Breast epithelium (tissue), 4 donors: Measurements from ENCODE around the gene SHROOM3. TPM values are rescaled to one million over a fixed set of nuclear protein-coding genes. Genes with fewer than 3 reads are reported as not detected.

Experiments
- DNase-seq, 2 donors: peaks; one replicate each; pipeline ENCODE4 v3.0.0-alpha.2; 2019; ENCODE audit warnings: low spot score in 2 of 2
- H3K27ac ChIP-seq, 2 donors: fragments of 200-600 bp; sonication (generic) in 1 of 2; one replicate each; pipeline ENCODE4 v1.5.1; 2016 to 2019; ENCODE audit warnings: mild to moderate bottlenecking in 1 of 2
- H3K27me3 ChIP-seq, 2 donors: fragments of 200-600 bp; sonication (generic) in 1 of 2; one replicate each; pipeline versions ENCODE4 v1.5.1 to v1.6.0; 2017 to 2019; ENCODE audit warnings: control low read depth in 1 of 2, mild to moderate bottlenecking in 1 of 2
- H3K36me3 ChIP-seq: fragments of 200-600 bp; one replicate; pipeline ENCODE4 v1.5.1; 2019
- H3K4me1 ChIP-seq, 2 donors: fragments of 200-600 bp; sonication (generic); one replicate each; pipeline ENCODE4 v1.5.1; 2016 to 2019; ENCODE audit warnings: control low read depth in 1 of 2
- H3K4me3 ChIP-seq, 3 donors: fragments of 200-600 bp; sonication (generic); 1 replicate in 2 of 3; 2 replicates in 1 of 3; pipeline ENCODE4 v1.5.1; 2016 to 2019; ENCODE audit warnings: mild to moderate bottlenecking in 3 of 3, moderate library complexity in 2 of 3
- H3K9me3 ChIP-seq, 2 donors: fragments of 200-600 bp; sonication (generic) in 1 of 2; one replicate each; pipeline ENCODE4 v1.5.1; 2016 to 2019; ENCODE audit warnings: control low read depth in 1 of 2
- POLR2A ChIP-seq: fragments of 450-650 bp; IDR thresholded peaks from one replicate; pipeline ENCODE4 v1.6.1; 2016; ENCODE audit warnings: antibody characterized with exemption, mild to moderate bottlenecking, moderate library complexity
- POLR2AphosphoS5 ChIP-seq, 3 donors: sonication (generic); formaldehyde crosslinking; IDR thresholded peaks; one replicate each; pipeline ENCODE4 v1.6.1; 2017; ENCODE audit warnings: antibody characterized with exemption in 3 of 3
- intact Hi-C: fragments of 100-400 bp; cut with DNase I; formaldehyde crosslinking; loops from one replicate; pipeline ENCODE4 v1.15.1; 2023; ENCODE audit warnings: low total_unique reads
- total RNA-seq, 3 donors: library from RNA; depleted of rRNA; stranded (reverse); fragments of >200 nt; gene quantifications; one replicate each; pipeline ENCODE4 v1.1.0, GENCODE V29; 2016
- TF ChIP-seq, protein P1 (sequence below), 3 donors: fragments of 450-650 bp; IDR thresholded peaks; one replicate each; pipeline ENCODE4 v1.5.1; 2016 to 2017; ENCODE audit warnings: antibody characterized with exemption in 3 of 3, mild to moderate bottlenecking in 3 of 3, moderate library complexity in 3 of 3

The SHROOM3 gene
- total RNA-seq, 3 donors from 2014 or later = 0.32 to 145 (median 100) TPM

DNA sequence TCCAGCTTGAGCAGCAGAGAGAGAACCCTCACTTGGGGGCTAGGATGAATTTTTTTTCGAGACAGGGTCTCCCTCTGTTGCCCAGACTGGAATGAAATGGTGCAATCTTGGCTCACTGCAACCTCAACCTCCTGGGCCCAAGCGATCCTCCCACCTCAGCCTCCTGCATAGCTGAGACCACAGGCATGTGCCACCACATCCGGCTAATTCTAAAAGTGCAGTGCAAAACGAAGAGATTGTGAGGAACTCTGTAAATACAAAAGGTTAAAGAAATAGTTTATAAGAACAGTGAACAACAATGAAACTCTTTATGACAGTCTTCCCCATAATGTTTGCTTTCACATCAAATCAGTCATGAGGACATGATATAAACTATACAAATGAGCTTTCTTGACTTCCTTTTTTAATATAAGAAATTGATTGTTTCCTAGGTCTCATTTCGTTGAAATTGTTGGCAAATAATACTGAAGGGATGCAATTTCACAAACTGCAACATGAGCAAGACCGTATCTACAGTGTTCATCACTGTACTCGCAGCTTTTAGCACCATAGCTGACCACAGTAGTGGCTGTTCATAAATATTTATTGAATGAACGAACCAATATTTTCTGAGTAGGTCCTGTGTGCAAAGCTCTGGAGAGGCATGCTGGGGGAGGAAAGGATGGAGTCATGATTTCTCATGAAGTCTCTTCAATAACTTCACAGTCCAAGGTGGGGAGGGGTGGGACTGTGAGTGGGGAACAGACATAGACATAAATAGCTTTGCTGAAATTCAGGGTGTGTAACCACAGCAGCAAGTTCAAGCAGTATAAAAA, 116.1 kb downstream of the SHROOM3 start:
- Histone ChIP-seq H3K27me3 (no peaks in the 10 kb centered on the region), H3K9me3 (no peaks in the 10 kb centered on the region), H3K4me3 (no peak overlapping the region), H3K36me3 (no peaks in the 10 kb centered on the region), H3K27ac (no peak overlapping the region), H3K4me1 (no peaks in the 10 kb centered on the region)
- no peak for DNase-seq
- TF ChIP-seq, protein P1, sequence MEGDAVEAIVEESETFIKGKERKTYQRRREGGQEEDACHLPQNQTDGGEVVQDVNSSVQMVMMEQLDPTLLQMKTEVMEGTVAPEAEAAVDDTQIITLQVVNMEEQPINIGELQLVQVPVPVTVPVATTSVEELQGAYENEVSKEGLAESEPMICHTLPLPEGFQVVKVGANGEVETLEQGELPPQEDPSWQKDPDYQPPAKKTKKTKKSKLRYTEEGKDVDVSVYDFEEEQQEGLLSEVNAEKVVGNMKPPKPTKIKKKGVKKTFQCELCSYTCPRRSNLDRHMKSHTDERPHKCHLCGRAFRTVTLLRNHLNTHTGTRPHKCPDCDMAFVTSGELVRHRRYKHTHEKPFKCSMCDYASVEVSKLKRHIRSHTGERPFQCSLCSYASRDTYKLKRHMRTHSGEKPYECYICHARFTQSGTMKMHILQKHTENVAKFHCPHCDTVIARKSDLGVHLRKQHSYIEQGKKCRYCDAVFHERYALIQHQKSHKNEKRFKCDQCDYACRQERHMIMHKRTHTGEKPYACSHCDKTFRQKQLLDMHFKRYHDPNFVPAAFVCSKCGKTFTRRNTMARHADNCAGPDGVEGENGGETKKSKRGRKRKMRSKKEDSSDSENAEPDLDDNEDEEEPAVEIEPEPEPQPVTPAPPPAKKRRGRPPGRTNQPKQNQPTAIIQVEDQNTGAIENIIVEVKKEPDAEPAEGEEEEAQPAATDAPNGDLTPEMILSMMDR (IDR thresholded peaks at IDR 0.05) = no peak
- TF ChIP-seq POLR2AphosphoS5 (IDR thresholded peaks at IDR 0.05) (no peak), POLR2A (no peak)
- intact Hi-C loops = no loop called here

DNA sequence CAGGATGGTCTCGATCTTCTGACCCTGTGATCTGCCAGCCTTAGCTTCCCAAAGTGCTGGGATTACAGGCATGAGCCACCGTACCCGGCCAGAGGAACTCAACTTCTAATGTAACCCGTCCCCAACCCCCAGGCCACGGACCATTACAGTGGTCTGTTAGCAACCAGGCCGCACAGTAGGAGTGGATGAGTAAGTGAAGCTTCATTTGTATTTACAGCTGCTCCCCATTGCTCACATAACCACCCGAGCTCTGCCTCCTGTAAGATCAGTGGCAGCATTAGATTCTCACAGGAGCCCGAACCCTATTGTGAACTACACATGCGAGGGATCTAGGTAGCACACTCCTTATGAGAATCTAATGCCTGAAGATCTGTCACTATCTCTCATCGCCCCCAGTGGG, 119.6 kb downstream of the SHROOM3 start:
- H3K4me3 ChIP-seq = no peak overlapping the region
- TF ChIP-seq POLR2AphosphoS5 (IDR thresholded peaks at IDR 0.05) (no peak), POLR2A (no peak)
- TF ChIP-seq, protein P1 (IDR thresholded peaks at IDR 0.05) = no peak
- no peaks in the 10 kb centered on the region for H3K36me3 ChIP-seq
- no peak for DNase-seq
- no peaks in the 10 kb centered on the region for H3K4me1 ChIP-seq
- no peaks in the 10 kb centered on the region for H3K9me3 ChIP-seq
- no peak overlapping the region for H3K27ac ChIP-seq
- intact Hi-C loops = no loop called here
- H3K27me3 ChIP-seq = no peaks in the 10 kb centered on the region

DNA sequence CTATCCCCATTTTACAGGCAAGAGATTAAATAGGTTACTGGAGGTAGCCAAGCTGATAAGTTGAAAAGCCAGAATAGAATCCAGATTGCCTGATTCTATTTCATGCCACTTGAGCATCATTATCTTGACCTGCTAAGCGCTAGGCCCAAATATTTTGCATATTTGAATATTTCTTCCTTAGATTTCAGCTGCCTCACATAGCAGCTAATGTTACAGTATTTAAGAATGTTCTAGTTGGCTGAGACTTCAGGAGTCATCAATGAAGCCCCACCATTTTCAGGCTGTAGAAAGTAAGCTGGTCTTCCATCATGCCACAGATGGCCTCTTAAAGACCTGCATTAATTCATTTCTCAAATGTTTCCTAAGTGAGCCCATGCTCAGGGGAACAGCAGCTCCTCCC, 121.4 kb downstream of the SHROOM3 start:
- TF ChIP-seq POLR2AphosphoS5 (IDR thresholded peaks at IDR 0.05) (no peak), POLR2A (no peak)
- TF ChIP-seq, protein P1 (IDR thresholded peaks at IDR 0.05) = no peak
- no peak for DNase-seq
- intact Hi-C loops = no loop called here
- Histone ChIP-seq H3K9me3 (no peaks in the 10 kb centered on the region), H3K4me3 (no peak overlapping the region), H3K4me1 (no peaks in the 10 kb centered on the region), H3K27me3 (no peaks in the 10 kb centered on the region), H3K27ac (no peak overlapping the region), H3K36me3 (no peaks in the 10 kb centered on the region)

DNA sequence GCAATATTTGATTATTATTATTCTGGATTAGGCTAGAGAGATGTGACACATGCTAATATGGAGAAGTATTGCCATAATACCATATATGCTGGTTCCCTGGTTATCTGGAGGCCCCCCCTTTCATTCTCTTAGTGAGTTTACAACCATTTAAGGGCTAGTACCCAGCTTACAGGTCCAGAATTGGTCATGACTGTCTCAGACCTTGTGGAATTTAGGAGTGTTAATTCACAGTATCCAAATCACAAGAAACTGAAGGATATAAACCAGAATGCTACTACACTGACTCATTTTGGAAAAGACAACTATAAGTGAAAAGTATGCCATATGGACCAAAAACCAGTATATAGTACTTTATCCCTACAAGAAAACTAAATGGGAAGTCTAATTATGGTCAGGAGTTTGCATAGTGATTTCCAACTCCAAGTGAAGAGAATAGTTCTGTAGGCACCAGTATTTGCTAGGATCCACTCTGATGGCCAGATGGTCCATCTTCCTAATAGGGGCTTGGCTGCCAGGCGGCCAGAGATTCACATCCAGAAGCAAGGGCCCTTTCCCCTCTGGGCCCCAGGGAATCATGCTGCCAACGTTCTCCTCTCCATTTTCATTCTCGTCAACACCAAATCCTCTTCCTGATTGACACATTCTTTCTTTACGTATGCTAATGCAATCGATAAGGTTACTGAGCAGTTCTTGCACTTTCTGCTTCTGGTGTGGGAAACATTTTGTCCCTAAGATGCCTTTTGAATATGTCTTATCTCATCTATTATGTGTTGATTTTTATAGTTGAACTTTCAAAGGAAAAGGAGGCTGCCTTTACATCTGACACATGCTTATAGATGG, 123.6 kb downstream of the SHROOM3 start:
- H3K27ac ChIP-seq = no peak overlapping the region

More for the DNA sequence above, 123.6 kb downstream of the SHROOM3 start:
- no peak for DNase-seq
- TF ChIP-seq, protein P1 (IDR thresholded peaks at IDR 0.05) = no peak
- no peak for TF ChIP-seq POLR2AphosphoS5 (IDR thresholded peaks at IDR 0.05)
- no peak for TF ChIP-seq POLR2A
- Histone ChIP-seq H3K9me3 (no peaks in the 10 kb centered on the region), H3K4me1 (peaks cover 0 to 17% of the 10 kb centered on the region in 2 donors), H3K4me3 (no peak overlapping the region), H3K27me3 (no peaks in the 10 kb centered on the region), H3K36me3 (no peaks in the 10 kb centered on the region)
- intact Hi-C loops = no loop called here
